Astrocyte of the spinal cord (primary cell): ENCODE results near the gene KIAA0753.

Experiments
- DNase-seq: peaks from one replicate; pipeline ENCODE4 v3.0.0; 2011; ENCODE audit warnings: low read depth, low spot score
- H3K4me3 ChIP-seq: 2 replicates; pipeline ENCODE4 v1.5.1; 2011; ENCODE audit warnings: low read depth, mild to moderate bottlenecking, low read length, moderate library complexity
- in situ Hi-C: cut with HindIII; loops from 2 replicates; pipeline ENCODE4 v1.10.0; 2017; ENCODE audit warnings: low sequenced_read_pairs
- TF ChIP-seq, protein P1 (sequence below): IDR thresholded peaks from 2 replicates; pipeline ENCODE4 v1.5.1; 2012; ENCODE audit warnings: low read depth, mild to moderate bottlenecking, low read length, inconsistent platforms

KIAA0753 gene

DNA sequence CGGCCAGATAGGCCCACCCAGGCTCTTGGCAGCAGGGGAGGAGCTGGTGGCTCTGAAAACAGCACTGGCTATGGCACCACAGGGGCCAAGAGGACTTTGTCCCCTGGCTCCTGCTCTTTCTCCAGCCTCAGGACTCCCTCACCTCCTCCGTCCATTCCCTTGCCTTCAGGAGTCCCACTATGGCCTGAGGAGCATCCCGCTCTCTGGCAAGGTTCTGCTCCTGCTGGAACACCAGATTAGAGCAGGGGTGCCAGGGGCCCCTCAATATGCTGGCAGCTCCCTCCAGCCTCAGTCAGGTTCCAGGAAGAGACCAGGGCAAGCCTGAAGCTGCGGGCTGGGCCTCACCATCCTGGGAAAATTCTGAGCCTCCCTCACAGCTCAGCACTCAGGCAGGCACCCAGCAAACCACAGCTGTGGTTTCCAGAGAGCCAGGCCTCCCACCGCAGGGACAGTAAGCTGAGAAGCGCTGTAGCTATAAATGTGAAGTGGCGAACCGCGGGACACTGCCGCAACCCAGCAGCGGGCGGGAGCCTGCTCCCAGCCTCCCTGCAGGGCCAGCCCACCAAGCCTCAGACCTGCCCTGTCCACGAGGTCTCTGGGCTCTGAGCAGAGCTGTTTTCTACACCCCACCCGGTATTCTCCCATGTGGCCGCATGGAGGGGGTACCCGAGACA is 36.8 kb upstream of the KIAA0753 start:
- no peak overlapping the region for H3K4me3 ChIP-seq
- peak; percentile 52 for DNase-seq
- in situ Hi-C loops: no loop called here
- TF ChIP-seq, protein P1, sequence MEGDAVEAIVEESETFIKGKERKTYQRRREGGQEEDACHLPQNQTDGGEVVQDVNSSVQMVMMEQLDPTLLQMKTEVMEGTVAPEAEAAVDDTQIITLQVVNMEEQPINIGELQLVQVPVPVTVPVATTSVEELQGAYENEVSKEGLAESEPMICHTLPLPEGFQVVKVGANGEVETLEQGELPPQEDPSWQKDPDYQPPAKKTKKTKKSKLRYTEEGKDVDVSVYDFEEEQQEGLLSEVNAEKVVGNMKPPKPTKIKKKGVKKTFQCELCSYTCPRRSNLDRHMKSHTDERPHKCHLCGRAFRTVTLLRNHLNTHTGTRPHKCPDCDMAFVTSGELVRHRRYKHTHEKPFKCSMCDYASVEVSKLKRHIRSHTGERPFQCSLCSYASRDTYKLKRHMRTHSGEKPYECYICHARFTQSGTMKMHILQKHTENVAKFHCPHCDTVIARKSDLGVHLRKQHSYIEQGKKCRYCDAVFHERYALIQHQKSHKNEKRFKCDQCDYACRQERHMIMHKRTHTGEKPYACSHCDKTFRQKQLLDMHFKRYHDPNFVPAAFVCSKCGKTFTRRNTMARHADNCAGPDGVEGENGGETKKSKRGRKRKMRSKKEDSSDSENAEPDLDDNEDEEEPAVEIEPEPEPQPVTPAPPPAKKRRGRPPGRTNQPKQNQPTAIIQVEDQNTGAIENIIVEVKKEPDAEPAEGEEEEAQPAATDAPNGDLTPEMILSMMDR: no peak

DNA sequence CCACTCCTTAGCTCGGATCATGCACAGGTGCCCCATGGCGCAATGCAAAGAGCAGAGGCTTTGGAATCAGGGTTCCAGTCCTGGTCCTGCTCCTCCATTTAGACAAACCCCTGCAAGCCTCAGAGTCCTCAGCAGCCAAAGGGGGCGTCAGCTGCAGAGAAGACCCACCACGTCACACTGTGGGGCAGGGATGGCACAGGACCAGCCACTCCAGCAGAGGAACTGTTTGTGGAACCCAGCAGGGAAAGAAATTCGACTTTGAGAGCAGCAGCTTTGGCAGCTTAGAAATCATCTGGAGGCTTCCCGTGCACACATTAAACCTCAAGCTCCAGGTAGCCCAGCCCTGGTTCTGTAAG is 36.3 kb upstream of the KIAA0753 start:
- TF ChIP-seq, protein P1: no peak
- H3K4me3 ChIP-seq: no peak overlapping the region

DNA sequence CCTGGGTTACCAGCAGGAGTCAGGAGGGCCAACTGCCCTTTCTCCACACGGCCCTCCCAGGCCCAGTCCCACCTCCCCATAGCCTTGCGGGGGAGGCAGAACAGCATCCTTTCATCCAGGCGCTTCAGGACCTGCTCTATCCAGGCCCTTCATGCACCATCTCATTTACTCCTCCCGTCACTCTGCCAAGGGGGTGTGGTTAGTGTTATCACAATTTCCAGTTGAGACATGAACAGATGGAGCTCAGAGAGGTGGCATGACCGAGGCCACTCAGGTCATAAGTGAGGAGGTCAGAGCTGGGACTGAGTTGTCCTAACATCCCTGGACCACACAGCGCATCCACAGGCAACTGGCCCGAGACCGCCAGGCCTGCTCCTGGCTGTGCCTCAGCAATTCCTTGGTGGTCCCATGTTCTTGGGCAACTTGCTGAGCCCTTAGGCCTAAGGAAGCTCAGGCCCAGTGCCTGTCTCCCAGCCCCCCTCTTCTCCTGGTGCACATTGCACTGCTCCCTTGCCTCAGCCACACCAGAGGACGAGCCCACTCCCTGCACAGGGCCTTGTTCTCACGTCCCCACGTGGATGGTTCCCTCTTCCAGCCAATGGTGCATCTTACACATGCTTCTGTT is 34.8 kb upstream of the KIAA0753 start:
- DNase-seq: no peak
- TF ChIP-seq, protein P1: no peak
- H3K4me3 ChIP-seq: no peak overlapping the region
- in situ Hi-C loops: no loop called here

More for the DNA sequence above, 36.3 kb upstream of the KIAA0753 start:
- DNase-seq: no peak
- in situ Hi-C loops: no loop called here

DNA sequence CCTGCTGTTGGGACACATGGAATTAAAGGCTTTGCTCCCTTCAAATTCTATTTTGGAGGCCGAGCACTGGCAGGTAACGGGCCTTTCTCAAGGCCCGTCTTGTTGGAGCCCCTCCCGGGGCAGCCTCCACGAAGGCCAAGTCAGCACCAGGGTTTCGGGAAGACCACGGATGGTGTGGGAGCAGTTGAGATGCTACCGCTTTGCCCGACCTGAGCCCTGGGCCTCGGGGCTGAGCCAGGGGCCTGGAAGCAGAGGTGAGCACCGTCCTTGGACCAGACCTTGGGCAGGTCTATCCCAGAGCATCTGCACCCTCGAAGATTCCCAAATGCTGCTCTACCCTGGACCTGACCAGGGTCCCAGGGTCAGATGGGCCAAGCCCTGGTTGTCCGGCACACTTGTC is 34.1 kb upstream of the KIAA0753 start:
- TF ChIP-seq, protein P1: no peak
- in situ Hi-C loops: no loop called here
- DNase-seq: no peak
- no peak overlapping the region for H3K4me3 ChIP-seq

DNA sequence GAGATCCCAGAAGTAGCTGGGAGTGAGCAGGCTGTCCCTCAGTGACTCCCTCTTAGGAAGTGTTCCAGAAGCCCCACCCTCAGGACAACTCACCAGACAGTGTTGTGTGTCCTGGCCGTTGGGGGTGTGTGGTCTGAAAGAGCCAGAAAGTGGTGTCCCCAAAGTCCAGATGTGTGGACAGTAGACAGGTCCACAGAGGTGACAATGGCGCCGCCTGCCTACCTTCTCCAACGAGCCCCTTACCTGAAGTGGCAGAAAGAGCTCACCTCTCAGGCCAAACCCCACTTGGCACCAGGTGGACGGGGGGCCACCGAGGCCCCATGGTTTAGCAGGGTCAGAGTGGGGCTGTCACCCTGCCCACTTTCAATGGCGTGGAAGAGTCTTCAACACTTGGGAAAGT is 30.9 kb upstream of the KIAA0753 start:
- in situ Hi-C loops: no loop called here
- TF ChIP-seq, protein P1: no peak
- H3K4me3 ChIP-seq: no peak overlapping the region
- DNase-seq: no peak

DNA sequence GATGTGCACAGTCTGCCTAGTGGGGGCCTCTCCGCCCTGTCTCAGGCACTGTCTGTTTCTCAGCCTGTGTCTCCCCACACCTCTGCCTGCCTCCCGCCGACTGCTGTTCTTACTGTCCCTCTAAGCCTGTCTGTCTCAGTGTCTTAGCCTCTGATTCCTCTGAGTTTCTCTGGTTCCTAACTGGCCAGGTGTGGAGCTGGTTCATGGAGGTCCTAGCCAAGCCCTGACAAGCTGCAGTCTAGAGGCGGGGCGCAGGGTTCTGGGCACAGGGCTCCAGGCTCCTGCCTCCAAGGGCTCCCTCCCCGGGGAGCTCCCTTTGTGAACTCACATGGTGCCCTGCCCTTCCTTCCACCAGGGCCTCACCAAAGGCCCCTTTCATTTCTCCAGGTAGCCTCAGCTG is 30.5 kb upstream of the KIAA0753 start:
- in situ Hi-C loops: no loop called here
- TF ChIP-seq, protein P1: no peak

More for the DNA sequence above, 30.5 kb upstream of the KIAA0753 start:
- DNase-seq: no peak
- H3K4me3 ChIP-seq: no peak overlapping the region
